Measurements from ENCODE around the gene ABI3BP. TPM values are rescaled to one million over a fixed set of nuclear protein-coding genes. Genes with fewer than 3 reads are reported as not detected.

ABI3BP gene, protein sequence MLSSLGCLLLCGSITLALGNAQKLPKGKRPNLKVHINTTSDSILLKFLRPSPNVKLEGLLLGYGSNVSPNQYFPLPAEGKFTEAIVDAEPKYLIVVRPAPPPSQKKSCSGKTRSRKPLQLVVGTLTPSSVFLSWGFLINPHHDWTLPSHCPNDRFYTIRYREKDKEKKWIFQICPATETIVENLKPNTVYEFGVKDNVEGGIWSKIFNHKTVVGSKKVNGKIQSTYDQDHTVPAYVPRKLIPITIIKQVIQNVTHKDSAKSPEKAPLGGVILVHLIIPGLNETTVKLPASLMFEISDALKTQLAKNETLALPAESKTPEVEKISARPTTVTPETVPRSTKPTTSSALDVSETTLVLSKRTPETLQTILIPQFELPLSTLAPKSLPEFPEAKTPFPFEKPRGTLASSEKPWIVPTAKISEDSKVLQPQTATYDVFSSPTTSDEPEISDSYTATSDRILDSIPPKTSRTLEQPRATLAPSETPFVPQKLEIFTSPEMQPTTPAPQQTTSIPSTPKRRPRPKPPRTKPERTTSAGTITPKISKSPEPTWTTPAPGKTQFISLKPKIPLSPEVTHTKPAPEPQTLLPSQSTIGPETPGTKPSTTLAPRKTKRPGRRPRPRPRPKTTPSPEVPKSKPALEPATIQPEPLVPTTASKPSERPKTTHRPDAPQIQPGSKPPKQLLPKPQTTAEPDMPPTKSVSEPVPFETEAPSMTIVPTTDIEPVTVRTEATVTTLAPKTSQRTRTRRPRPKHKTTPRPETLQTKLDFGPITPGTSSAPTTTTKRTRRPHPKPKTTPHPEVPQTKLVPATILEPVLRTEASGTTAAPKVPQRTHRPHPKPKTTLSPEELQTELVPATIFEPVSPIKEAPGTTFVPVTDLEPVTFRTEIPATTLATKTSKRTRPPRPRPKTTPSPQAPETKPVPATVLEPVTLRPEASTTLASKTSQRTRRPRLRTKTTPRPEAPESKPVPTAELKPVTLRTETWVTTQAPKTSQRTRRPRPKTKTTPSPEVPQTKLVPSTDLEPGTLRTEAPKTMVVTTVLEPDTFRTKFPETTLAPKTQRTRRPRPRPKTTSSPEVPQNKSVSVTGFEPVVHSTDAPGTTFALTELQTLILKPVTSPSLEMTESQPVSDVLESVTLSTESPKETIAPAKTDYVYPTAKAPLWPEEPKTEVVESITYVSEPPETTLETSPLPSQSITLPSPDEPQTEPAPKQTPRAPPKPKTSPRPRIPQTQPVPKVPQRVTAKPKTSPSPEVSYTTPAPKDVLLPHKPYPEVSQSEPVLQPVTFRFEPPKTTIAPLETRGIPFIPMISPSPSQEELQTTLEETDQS (N-terminal part only)
- 0.49 and 1.0 TPM in 2 replicates for total RNA-seq

DNA sequence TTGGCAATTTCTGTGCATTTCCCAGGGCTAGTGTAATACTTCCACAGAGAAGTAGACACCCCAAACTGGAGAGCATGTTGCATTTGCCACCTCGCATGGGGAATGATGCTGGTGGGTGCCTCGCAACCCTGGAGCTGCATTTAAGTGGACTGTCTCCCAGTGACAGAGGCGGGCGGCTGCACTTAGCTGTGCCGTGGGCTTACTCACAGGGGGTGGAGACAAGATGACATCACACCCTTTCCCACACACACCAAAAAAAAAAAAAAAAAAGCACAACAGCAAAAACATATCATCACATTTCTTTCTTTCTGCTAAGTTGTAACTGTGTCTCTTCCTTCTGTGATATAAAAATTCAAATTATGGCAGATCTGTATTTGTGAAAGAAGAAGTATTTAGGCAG lies at the start of gene ABI3BP:
Gene ABI3BP (minus strand): TSS at position 113 of the 400 bp plus-strand sequence. CDS start 37 bp downstream, at position 76.

DNA sequence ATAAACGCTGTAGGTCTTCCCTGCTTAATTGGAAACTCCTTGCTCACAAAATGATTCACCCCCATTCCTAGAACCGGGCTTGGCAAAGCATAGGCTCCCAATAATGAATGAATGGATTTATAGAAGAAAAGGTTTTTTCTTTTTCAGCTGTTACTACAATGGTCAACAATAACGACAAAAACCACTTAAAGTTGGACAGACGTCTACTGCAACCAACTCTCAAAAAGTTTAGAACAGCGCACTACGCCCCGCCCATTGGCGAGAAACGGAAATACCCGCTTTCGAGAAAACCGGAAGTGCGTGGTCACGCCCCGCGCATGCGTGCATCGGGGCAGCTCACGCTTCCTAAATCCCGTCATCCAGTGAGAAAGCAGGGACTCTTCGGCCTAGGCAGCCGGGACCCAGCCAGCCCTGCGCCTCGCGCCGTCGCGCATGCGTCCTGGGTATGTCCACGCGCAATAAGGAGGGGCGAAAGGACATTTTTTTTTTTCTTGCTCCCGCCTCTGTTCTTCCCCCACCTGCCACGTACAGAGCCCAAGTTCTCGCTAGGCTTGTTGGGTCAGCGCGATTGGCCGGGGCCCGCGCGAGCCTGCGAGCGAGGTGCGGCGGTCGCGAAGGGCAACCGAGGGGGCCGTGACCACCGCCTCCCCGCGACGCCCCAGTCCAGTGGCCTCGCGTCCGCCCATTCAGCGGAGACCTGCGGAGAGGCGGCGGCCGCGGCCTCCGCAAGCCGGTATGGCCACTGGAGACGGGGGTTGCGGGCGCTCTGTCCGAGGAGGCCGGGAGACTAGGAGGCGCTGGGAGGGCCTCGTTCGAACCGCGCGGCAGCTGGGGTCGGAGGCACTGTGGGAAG lies 284.0 kb downstream of the ABI3BP start, which contains the start of gene TFG:
Gene TFG (plus strand): TSS at position 506 of the 853 bp plus-strand sequence. CDS start 4,192 bp downstream, outside the sequence.

Measured in mesangial cell (primary cell).